Gastrocnemius medialis (tissue), 4 donors: ENCODE measurements around the gene TYW1. TPM values are rescaled to one million over a fixed set of nuclear protein-coding genes. Genes with fewer than 3 reads are reported as not detected.
A peak's percentile ranks its signal among the peaks of the same experiment; 100 is the strongest.
"Not testable (repeated sequence)": the region's sequence is repeated elsewhere in the genome, so short reads cannot be mapped to it uniquely, and the experiment has no call there.

Experiments
- ATAC-seq, 2 donors: fragments of 150-250 bp; one replicate each; pipeline ENCODE4 v1.9.1; 2016
- DNase-seq, 2 donors: peaks; one replicate each; pipeline ENCODE4 v3.0.0-alpha.2; 2019
- H3K27ac ChIP-seq, 4 donors: fragments of 200-600 bp; sonication (generic); 1 replicate in 1 of 4; 2 replicates in 3 of 4; pipeline ENCODE4 v1.5.1; 2016 to 2018; ENCODE audit warnings: mild to moderate bottlenecking in 2 of 4, moderate library complexity in 1 of 4
- H3K27me3 ChIP-seq, 3 donors: fragments of 200-600 bp; sonication (generic) in 2 of 3; 1 replicate in 1 of 3; 2 replicates in 2 of 3; pipeline versions ENCODE4 v1.5.1 to v1.6.0; 2016 to 2019; ENCODE audit warnings: mild to moderate bottlenecking in 1 of 3, moderate library complexity in 1 of 3
- H3K36me3 ChIP-seq, 2 donors: fragments of 200-600 bp; sonication (generic) in 1 of 2; one replicate each; pipeline ENCODE4 v1.5.1; 2017 to 2018
- H3K4me1 ChIP-seq, 2 donors: fragments of 200-600 bp; sonication (generic) in 1 of 2; one replicate each; pipeline ENCODE4 v1.5.1; 2016 to 2017; ENCODE audit warnings: mild to moderate bottlenecking in 2 of 2
- H3K4me3 ChIP-seq, 4 donors: fragments of 200-600 bp; sonication (generic) in 3 of 4; 1 replicate in 1 of 4; 2 replicates in 3 of 4; pipeline ENCODE4 v1.5.1; 2016 to 2019; ENCODE audit warnings: mild to moderate bottlenecking in 2 of 4
- H3K9me3 ChIP-seq, 3 donors: fragments of 200-600 bp; sonication (generic) in 2 of 3; 1 replicate in 1 of 3; 2 replicates in 2 of 3; pipeline ENCODE4 v1.5.1; 2016 to 2019
- CTCF ChIP-seq, 5 experiments: fragments of 450-650 bp in 3 of 5; fragments of 200-600 bp in 2 of 5; sonication (generic) in 2 of 5; IDR thresholded peaks in 4 of 5; conservative IDR thresholded peaks in 1 of 5; 1 replicate in 4 of 5; 2 replicates in 1 of 5; pipeline ENCODE4 v1.5.1; 2016 to 2019; ENCODE audit warnings: antibody characterized with exemption in 5 of 5, mild to moderate bottlenecking in 3 of 5, moderate library complexity in 3 of 5
- POLR2A ChIP-seq, 2 donors: fragments of 450-650 bp; IDR thresholded peaks; one replicate each; pipeline ENCODE4 v1.6.1; 2017; ENCODE audit warnings: antibody characterized with exemption in 2 of 2, mild to moderate bottlenecking in 2 of 2, moderate library complexity in 2 of 2
- in situ Hi-C, 4 donors: fragments of 200-750 bp; cut with MboI; loops; one replicate each; pipeline versions ENCODE4 v1.15.0 to v1.8.0; 2017; ENCODE audit warnings: low sequenced_read_pairs in 4 of 4
- intact Hi-C: fragments of 100-400 bp; cut with DNase I; formaldehyde crosslinking; loops from one replicate; pipeline ENCODE4 v1.15.1; 2023; ENCODE audit warnings: low total_unique reads
- total RNA-seq, 4 donors: library from RNA; depleted of rRNA; stranded (reverse); fragments of >200 nt; gene quantifications; one replicate each; pipeline versions ENCODE4 v1.1.0 to v1.2.3, GENCODE V29; 2016

Gene TYW1
- total RNA-seq, 4 donors from 2014 or later = 15.4 to 33.8 (median 19.7) TPM

GRCh38 chr7:67089261-67089660 is 92.6 kb downstream of the TYW1 start:
- DNase-seq, H3K27me3 ChIP-seq, in situ Hi-C loops, H3K4me3 ChIP-seq, H3K9me3 ChIP-seq, ATAC-seq, H3K27ac ChIP-seq, intact Hi-C loops, H3K4me1 ChIP-seq: not testable (repeated sequence)
- peaks cover 0 to 11% of the 10 kb centered on the region in 2 donors for H3K36me3 ChIP-seq

- H3K36me3 ChIP-seq, DNase-seq, in situ Hi-C loops, H3K27ac ChIP-seq, H3K4me1 ChIP-seq, intact Hi-C loops, ATAC-seq, H3K9me3 ChIP-seq, H3K4me3 ChIP-seq, H3K27me3 ChIP-seq: not testable (repeated sequence)
These were observed 94.4 kb downstream of the TYW1 start for GRCh38 chr7:67091053-67091452.

GRCh38 chr7:67098031-67098430 is 101.4 kb downstream of the TYW1 start:
- DNase-seq, intact Hi-C loops, H3K4me3 ChIP-seq, H3K4me1 ChIP-seq, ATAC-seq, H3K36me3 ChIP-seq, H3K9me3 ChIP-seq, H3K27me3 ChIP-seq, in situ Hi-C loops, H3K27ac ChIP-seq: not testable (repeated sequence)

- H3K27me3 ChIP-seq, DNase-seq, ATAC-seq, H3K4me3 ChIP-seq, H3K9me3 ChIP-seq, H3K36me3 ChIP-seq, H3K27ac ChIP-seq, intact Hi-C loops, in situ Hi-C loops, H3K4me1 ChIP-seq: not testable (repeated sequence)
These were observed 102.8 kb downstream of the TYW1 start for GRCh38 chr7:67099406-67099805.

- ATAC-seq, intact Hi-C loops, DNase-seq, H3K27me3 ChIP-seq, H3K9me3 ChIP-seq, H3K27ac ChIP-seq, H3K4me1 ChIP-seq, H3K36me3 ChIP-seq, H3K4me3 ChIP-seq, in situ Hi-C loops: not testable (repeated sequence)
These were observed 103.4 kb downstream of the TYW1 start for GRCh38 chr7:67100038-67100437.

- no peak for TF ChIP-seq CTCF (IDR thresholded peaks at IDR 0.05 in 4 of 5, conservative IDR thresholded peaks at IDR 0.05 in 1 of 5)
- intact Hi-C loops = no loop called here
- DNase-seq (no peak), ATAC-seq (no peak)
- no peaks in the 10 kb centered on the region for H3K9me3 ChIP-seq
- H3K4me1 ChIP-seq = no peaks in the 10 kb centered on the region
- in situ Hi-C loops = no loop called here
- H3K27ac ChIP-seq = no peak overlapping the region
- H3K27me3 ChIP-seq = no peaks in the 10 kb centered on the region
- H3K4me3 ChIP-seq = no peak overlapping the region
- no peaks in the 10 kb centered on the region for H3K36me3 ChIP-seq
These were observed 104.3 kb downstream of the TYW1 start for GRCh38 chr7:67100956-67101361.

- intact Hi-C loops, ATAC-seq, H3K27ac ChIP-seq, H3K4me1 ChIP-seq, H3K36me3 ChIP-seq, H3K9me3 ChIP-seq, DNase-seq, H3K4me3 ChIP-seq, in situ Hi-C loops, H3K27me3 ChIP-seq: not testable (repeated sequence)
These were observed 108.3 kb downstream of the TYW1 start for GRCh38 chr7:67104937-67105336.

GRCh38 chr7:67105377-67105776 is 108.7 kb downstream of the TYW1 start:
- ATAC-seq = no peak

GRCh38 chr7:67106255-67106654 is 109.6 kb downstream of the TYW1 start:
- DNase-seq, H3K4me1 ChIP-seq, H3K27ac ChIP-seq, intact Hi-C loops, H3K4me3 ChIP-seq, in situ Hi-C loops, H3K9me3 ChIP-seq, H3K27me3 ChIP-seq, H3K36me3 ChIP-seq: not testable (repeated sequence)
- ATAC-seq = peak in 1 of 2 donors; percentile 53

More at GRCh38 chr7:67105377-67105776, 108.7 kb downstream of the TYW1 start:
- H3K27ac ChIP-seq = no peak overlapping the region
- intact Hi-C loops (no loop called here), in situ Hi-C loops (no loop called here)
- no peaks in the 10 kb centered on the region for H3K9me3 ChIP-seq
- no peak overlapping the region for H3K4me3 ChIP-seq
- no peaks in the 10 kb centered on the region for H3K4me1 ChIP-seq
- no peaks in the 10 kb centered on the region for H3K27me3 ChIP-seq
- TF ChIP-seq POLR2A (IDR thresholded peaks at IDR 0.05) (no peak), CTCF (IDR thresholded peaks at IDR 0.05 in 4 of 5, conservative IDR thresholded peaks at IDR 0.05 in 1 of 5) (no peak)
- no peaks in the 10 kb centered on the region for H3K36me3 ChIP-seq
- no peak for DNase-seq

GRCh38 chr7:67111342-67111741 is 114.7 kb downstream of the TYW1 start:
- H3K4me1 ChIP-seq, DNase-seq, H3K9me3 ChIP-seq, H3K27ac ChIP-seq, ATAC-seq, in situ Hi-C loops, intact Hi-C loops, H3K27me3 ChIP-seq, H3K36me3 ChIP-seq, H3K4me3 ChIP-seq: not testable (repeated sequence)
